H1 (cell line): Measurements from ENCODE around the gene KTN1. TPM values are rescaled to one million over a fixed set of nuclear protein-coding genes. Genes with fewer than 3 reads are reported as not detected.

Experiments
- CEBPB ChIP-seq: IDR thresholded peaks from 2 replicates; pipeline ENCODE4 v1.6.1; 2012; ENCODE audit warnings: low read depth, low read length
- HDAC6 ChIP-seq: IDR thresholded peaks from one replicate; pipeline ENCODE4 v1.7.1; 2012; ENCODE audit warnings: low read depth, mild to moderate bottlenecking, inconsistent platforms, low read length, moderate library complexity
- PHF8 ChIP-seq: fragments of 200-600 bp; sonication (generic); conservative IDR thresholded peaks from 2 replicates; pipeline ENCODE4 v1.7.1; 2012; ENCODE audit warnings: low read depth, mild to moderate bottlenecking, inconsistent platforms, low read length, moderate library complexity
- polyA plus RNA-seq, 7 experiments: library from polyadenylated mRNA; depleted of rRNA in 3 of 7; stranded (reverse) in 5 of 7; unstranded in 2 of 7; fragments of >200 nt in 5 of 7; fragments of 200-250 nt in 2 of 7; gene quantifications; 1 replicate in 5 of 7; 2 replicates in 1 of 7; 4 replicates in 1 of 7; pipeline versions ENCODE4 v1.2.1 to v1.2.3, GENCODE V29; 2011 to 2013; ENCODE audit warnings: missing spikeins in 2 of 7, mixed read lengths in 2 of 7
- total RNA-seq: library from RNA; stranded (reverse); fragmentation: NEBNext Ultra II Directional; extraction: Animal tissue kit (Norgen Biotek cat#: 25700); gene quantifications from 2 replicates; pipeline ENCODE4 v1.2.1, GENCODE V29; 2021

KTN1 gene
- total and polyA plus RNA-seq, 2 of the 8 experiments (the other 6 are each of a cell fraction or from before 2014, with no cell fraction given) = 15.4 to 151 TPM

DNA sequence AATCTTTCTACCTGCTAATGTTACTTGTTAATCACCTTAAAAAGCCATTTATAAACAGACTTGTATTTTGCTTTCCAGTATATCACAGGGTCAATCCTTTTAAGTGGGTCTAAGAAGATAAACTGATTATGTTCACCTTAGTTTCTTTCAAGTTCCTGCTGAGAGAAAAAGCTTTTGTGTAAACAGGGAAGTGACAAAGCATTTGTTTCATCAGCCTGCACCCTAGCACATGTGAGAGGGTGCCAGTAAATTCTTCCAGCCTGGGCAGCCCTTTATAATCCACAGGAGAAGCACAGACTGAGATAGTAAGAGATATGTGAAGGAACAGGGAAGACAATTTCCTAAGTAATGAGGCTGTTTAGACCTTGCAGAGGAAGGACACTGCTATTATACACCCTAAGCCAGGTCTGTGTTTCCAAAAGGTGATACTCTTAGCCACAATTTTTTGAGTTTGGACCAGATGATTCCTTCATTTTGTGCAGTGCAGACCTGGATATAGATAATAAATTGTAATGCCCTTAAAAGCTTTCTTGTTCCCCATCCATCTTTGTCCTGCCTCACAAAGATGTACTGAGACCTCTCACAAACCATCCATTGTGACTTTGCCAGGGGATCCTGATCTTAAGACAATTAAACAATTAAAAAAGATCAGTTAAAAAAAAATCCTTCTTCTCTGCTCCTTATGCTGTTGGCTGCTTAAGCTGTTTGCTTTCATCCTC lies 150.7 kb downstream of the KTN1 start (continued):
- TF ChIP-seq CEBPB = no peak
- no peak for TF ChIP-seq HDAC6
- no peak for TF ChIP-seq PHF8
